Right lobe of liver (tissue), 6 donors: ENCODE data around the gene ARMC12. TPM values are rescaled to one million over a fixed set of nuclear protein-coding genes. Genes with fewer than 3 reads are reported as not detected.
"Not testable (repeated sequence)": the region's sequence is repeated elsewhere in the genome, so short reads cannot be mapped to it uniquely, and the experiment has no call there.

ENCODE experiments used
- ATAC-seq, 4 donors: fragments of 200-7000 bp; cut with Tn5 transposase; one replicate each; pipeline ENCODE4 v1.9.1; 2020; ENCODE audit warnings: mild to moderate bottlenecking in 4 of 4, moderate library complexity in 4 of 4
- DNase-seq, 3 donors: peaks; one replicate each; pipeline ENCODE4 v3.0.0-alpha.2; 2020
- H3K27ac ChIP-seq, 3 donors: fragments of 200-600 bp; one replicate each; pipeline ENCODE4 v1.8.0; 2022
- H3K27me3 ChIP-seq, 2 donors: fragments of 200-600 bp; one replicate each; pipeline ENCODE4 v1.8.0; 2022
- H3K36me3 ChIP-seq, 4 donors: fragments of 200-600 bp; sonication (generic) in 1 of 4; one replicate each; pipeline versions ENCODE4 v1.5.1 to v1.8.0; 2017 to 2022; ENCODE audit warnings: control low read depth in 1 of 4
- H3K4me1 ChIP-seq, 4 donors: fragments of 200-600 bp; sonication (generic) in 1 of 4; one replicate each; pipeline versions ENCODE4 v1.5.1 to v1.8.0; 2017 to 2022; ENCODE audit warnings: control low read depth in 1 of 4
- H3K4me3 ChIP-seq, 3 donors: fragments of 200-600 bp; one replicate each; pipeline ENCODE4 v1.8.0; 2022
- H3K9me3 ChIP-seq, 4 donors: fragments of 200-600 bp; sonication (generic) in 1 of 4; one replicate each; pipeline versions ENCODE4 v1.5.1 to v1.8.0; 2017 to 2022; ENCODE audit warnings: control low read depth in 1 of 4
- POLR2A ChIP-seq: fragments of 450-650 bp; IDR thresholded peaks from one replicate; pipeline ENCODE4 v1.6.1; 2017; ENCODE audit warnings: antibody characterized with exemption, mild to moderate bottlenecking
- WGBS: methylation state at CpG from one replicate; pipeline ENCODE4 v1.1.6; 2018; ENCODE audit warnings: low coverage, low lambda C conversion rate; ENCODE audit not compliant: insufficient coverage; ENCODE audit errors: missing lambda C conversion rate; 5-methylcytosine and 5-hydroxymethylcytosine counted together
- intact Hi-C, 2 donors: fragments of 100-400 bp; cut with DNase I; formaldehyde crosslinking; loops; one replicate each; pipeline versions ENCODE4 v1.11.2 to v1.14.1; 2022
- total RNA-seq, 6 experiments: library from RNA; depleted of rRNA in 2 of 6; stranded (reverse); fragments of >200 nt in 2 of 6; fragmentation: NEBNext Ultra II Directional in 3 of 6; extraction: Animal tissue kit (Norgen Biotek cat#: 25700) in 3 of 6; gene quantifications; one replicate each; pipeline versions ENCODE4 v1.1.0 to v1.2.4, GENCODE V29; 2016 to 2023
- TF ChIP-seq, protein P1 (sequence below), 4 donors: fragments of 200-600 bp in 3 of 4; fragments of 450-650 bp in 1 of 4; IDR thresholded peaks; one replicate each; pipeline versions ENCODE4 v1.5.1 to v1.8.0; 2016 to 2022; ENCODE audit warnings: antibody characterized with exemption in 4 of 4, mild to moderate bottlenecking in 2 of 4
- donor health status: DM: no; HTN: yes; CAD: no.
- donor health status: DM: no; HTN: no; CAD: no.
- donor health status: DM: no; HTN: no; CAD: no.
- donor health status: DM: no; HTN: yes; CAD: no.
- donor health status: DM: no; HTN: yes; CAD: no.

The ARMC12 gene
- total RNA-seq, 6 experiments from 2014 or later = 0.22 to 4.4 (median 0.92) TPM

DNA sequence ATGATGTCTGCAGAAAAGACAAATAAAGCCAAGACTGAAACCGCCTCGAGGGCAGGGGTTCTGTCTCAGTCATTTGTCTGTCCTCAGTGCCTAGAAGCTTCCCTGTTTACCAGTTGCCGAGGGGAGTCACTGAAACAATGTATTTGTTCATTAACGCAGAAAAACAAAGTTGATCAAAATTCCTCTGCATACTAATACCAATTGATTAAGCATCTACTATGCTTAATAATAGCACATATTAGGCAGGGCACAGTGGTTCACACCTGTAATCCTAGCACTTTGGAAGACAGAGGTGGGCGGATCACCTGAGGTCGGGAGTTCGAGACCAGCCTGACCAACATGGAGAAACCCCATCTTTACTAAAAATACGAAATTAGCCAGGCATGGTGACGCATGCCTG is 46.3 kb upstream of the ARMC12 start:
- H3K27ac ChIP-seq = no peak overlapping the region
- no peak for DNase-seq
- TF ChIP-seq, protein P1, sequence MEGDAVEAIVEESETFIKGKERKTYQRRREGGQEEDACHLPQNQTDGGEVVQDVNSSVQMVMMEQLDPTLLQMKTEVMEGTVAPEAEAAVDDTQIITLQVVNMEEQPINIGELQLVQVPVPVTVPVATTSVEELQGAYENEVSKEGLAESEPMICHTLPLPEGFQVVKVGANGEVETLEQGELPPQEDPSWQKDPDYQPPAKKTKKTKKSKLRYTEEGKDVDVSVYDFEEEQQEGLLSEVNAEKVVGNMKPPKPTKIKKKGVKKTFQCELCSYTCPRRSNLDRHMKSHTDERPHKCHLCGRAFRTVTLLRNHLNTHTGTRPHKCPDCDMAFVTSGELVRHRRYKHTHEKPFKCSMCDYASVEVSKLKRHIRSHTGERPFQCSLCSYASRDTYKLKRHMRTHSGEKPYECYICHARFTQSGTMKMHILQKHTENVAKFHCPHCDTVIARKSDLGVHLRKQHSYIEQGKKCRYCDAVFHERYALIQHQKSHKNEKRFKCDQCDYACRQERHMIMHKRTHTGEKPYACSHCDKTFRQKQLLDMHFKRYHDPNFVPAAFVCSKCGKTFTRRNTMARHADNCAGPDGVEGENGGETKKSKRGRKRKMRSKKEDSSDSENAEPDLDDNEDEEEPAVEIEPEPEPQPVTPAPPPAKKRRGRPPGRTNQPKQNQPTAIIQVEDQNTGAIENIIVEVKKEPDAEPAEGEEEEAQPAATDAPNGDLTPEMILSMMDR (IDR thresholded peaks at IDR 0.05) = no peak
- TF ChIP-seq POLR2A = no peak
- H3K4me3 ChIP-seq = no peak overlapping the region
- no peak for ATAC-seq
- no peaks in the 10 kb centered on the region for H3K9me3 ChIP-seq
- WGBS = 91% methylated on average over 8 of the region's 9 CpGs
- intact Hi-C loops = no loop called here
- H3K36me3 ChIP-seq = no peaks in the 10 kb centered on the region
- no peaks in the 10 kb centered on the region for H3K27me3 ChIP-seq
- peaks cover 0 to 25% (median 10%) of the 10 kb centered on the region in 4 donors for H3K4me1 ChIP-seq

DNA sequence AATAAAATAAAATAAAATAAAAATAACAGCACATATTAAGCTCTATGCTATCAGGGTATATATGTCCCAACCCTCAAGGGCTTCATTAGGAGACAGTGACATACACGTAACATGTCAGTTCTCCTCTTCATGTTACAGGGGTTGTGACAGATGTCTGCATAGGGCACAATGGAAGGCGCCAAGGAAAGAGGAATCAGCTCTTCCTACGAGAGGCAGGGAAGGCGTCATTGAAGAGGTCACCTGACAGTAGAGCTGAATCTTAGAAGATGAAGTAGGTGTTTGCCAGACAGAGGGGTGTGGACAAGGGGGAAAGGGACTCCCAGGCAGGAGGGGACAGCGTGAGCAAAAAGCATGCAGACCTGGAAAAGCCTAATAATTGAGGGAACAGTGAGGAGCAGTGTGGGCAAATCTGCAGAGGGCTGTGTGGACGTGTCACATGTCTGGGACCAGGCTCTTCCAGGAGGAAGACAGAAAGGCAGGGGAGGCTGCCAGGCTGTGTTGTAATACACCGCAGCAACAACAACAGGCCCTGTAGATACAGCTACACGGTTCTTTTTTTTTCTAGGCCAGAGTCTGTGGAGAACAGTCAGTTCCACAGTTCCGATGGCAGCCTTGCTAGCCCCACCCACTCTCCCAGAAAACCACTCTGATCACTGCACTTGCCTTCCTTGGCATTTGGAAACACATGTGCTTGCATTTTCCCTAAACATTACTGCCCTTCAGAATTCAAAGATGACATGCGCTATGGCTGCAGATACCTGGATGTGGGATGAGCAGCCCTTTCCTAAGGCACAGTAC is 45.6 kb upstream of the ARMC12 start:
- H3K4me3 ChIP-seq = no peak overlapping the region
- peak; percentile 24 for TF ChIP-seq POLR2A
- TF ChIP-seq, protein P1 (IDR thresholded peaks at IDR 0.05) = no peak
- H3K27ac ChIP-seq = peak overlapping the region; percentile 34 to 90 (median 58)

DNA sequence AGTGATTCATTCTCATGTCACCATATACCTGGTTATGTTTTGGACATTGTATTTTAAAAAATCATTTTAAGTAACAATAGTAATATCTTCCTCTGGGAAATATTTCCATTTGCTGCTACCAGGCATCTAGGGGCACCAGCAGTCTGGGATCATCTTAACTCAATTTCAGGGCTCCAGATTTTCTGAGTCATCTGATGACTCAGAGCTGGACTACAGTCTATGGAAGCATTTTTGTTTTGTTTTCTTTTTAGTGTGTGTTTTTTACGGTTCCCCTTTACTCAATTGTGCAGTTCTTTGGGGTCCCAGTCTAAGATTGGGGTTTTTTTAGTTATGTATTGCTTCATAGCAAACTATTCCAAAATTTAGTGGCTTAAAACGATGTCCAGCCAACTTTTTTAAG is 42.4 kb upstream of the ARMC12 start:
- H3K4me1 ChIP-seq = peaks cover 0 to 12% (median 7%) of the 10 kb centered on the region in 4 donors
- intact Hi-C loops = no loop called here
- H3K4me3 ChIP-seq = no peak overlapping the region
- H3K27me3 ChIP-seq = no peaks in the 10 kb centered on the region
- H3K27ac ChIP-seq = no peak overlapping the region
- ATAC-seq = no peak
- no peak for TF ChIP-seq POLR2A
- TF ChIP-seq, protein P1 (IDR thresholded peaks at IDR 0.05) = no peak
- no peaks in the 10 kb centered on the region for H3K9me3 ChIP-seq
- 100% methylated on average over 2 of the region's 2 CpGs for WGBS
- no peak for DNase-seq
- H3K36me3 ChIP-seq = no peaks in the 10 kb centered on the region

More for the DNA sequence above, 45.6 kb upstream of the ARMC12 start:
- intact Hi-C loops = no loop called here
- 52% methylated on average over 7 of the region's 10 CpGs for WGBS
- Histone ChIP-seq H3K27me3 (no peaks in the 10 kb centered on the region), H3K9me3 (no peaks in the 10 kb centered on the region), H3K4me1 (peaks cover 0 to 17% (median 10%) of the 10 kb centered on the region in 4 donors), H3K36me3 (no peaks in the 10 kb centered on the region)
- ATAC-seq (peak; percentile 62 to 75 (median 70)), DNase-seq (peak; percentile 77 to 91 (median 91))

DNA sequence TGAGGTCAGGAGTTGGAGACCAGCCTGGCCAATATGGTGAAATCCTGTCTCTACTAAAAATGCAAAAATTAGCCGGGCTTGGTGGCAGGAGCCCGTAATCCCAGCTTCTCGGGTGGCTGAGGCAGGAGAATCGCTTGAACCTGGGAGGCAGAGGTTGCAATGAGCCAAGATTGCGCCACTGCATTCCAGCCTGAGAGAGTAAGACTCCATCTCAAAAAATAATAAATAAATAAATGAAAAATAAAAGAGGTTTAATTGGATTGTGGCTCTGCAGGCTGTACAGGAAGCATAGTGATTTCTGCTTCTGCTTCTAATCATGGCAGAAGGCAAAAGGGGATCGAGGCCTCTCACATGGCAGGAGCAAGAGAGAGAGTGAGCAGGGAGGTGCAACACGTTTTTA is 38.4 kb upstream of the ARMC12 start:
- H3K9me3 ChIP-seq, H3K27ac ChIP-seq, intact Hi-C loops, DNase-seq, H3K36me3 ChIP-seq, H3K4me1 ChIP-seq, ATAC-seq, H3K27me3 ChIP-seq, H3K4me3 ChIP-seq: not testable (repeated sequence)
- 84% methylated on average over 7 of the region's 7 CpGs for WGBS

DNA sequence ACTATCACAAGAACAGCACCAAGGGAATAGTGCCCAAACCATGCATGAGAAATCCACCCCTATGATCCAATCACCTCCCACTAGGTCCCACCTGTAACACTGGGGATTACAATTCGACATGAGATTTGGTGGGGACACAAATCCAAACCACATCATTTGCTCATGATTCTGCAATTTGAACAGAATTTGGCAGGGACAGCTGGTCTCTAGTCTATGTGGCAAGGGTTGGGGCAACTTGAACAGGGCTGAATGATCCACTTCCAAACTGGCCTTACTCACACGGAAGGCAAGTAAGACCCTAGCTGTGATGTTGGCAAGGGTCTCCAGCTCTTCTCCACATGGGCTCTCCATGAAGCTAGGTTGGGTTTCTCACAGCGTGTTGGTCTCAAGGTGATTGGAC is 38.0 kb upstream of the ARMC12 start:
- Histone ChIP-seq H3K9me3 (no peaks in the 10 kb centered on the region), H3K27ac (no peak overlapping the region), H3K4me3 (no peak overlapping the region), H3K4me1 (no peaks in the 10 kb centered on the region), H3K27me3 (no peaks in the 10 kb centered on the region), H3K36me3 (peaks cover 0 to 3% (median 0%) of the 10 kb centered on the region in 4 donors)
- TF ChIP-seq, protein P1 (IDR thresholded peaks at IDR 0.05) = no peak
- TF ChIP-seq POLR2A = no peak
- WGBS = no CpG with 5 or more reads among the region's 3 CpGs
- intact Hi-C loops = no loop called here
- no peak for DNase-seq
- no peak for ATAC-seq
